Measurements from ENCODE around the gene OLFM3.

Gene OLFM3

GRCh38 chr1:101847626-101848025 lies 149.1 kb downstream of the OLFM3 start:
- DNase-seq (ENCODE audit: low read depth): no peak

- no peak for DNase-seq (ENCODE audit: low read depth)
These were observed 149.9 kb downstream of the OLFM3 start for GRCh38 chr1:101846820-101847219.

GRCh38 chr1:101843160-101843559 lies 153.6 kb downstream of the OLFM3 start:
- no peak for DNase-seq (ENCODE audit: low read depth)

- DNase-seq (ENCODE audit: low read depth): no peak
These were observed 154.9 kb downstream of the OLFM3 start for GRCh38 chr1:101841824-101842223.

DNA sequence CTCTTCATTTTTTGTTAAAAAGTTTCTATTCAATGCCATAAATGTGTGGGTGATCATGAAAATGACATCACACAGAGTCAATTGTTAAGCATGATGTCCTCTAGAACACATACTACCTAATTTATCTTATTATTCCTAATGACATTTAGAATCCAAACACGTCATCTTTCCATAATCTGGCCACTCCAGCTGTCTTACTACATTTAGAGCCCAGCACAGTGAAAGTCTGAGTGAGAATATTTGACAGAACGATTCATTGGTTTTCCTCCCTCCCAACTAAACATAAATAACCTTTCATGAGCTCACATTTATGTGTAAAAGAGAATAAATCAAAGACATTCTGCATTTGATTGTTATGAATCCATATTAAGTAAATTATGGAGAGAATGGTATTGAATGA lies 160.7 kb downstream of the OLFM3 start:
- DNase-seq (ENCODE audit: low read depth): no peak

- DNase-seq (ENCODE audit: low read depth): no peak
These were observed 163.4 kb downstream of the OLFM3 start for GRCh38 chr1:101833312-101833711.

DNA sequence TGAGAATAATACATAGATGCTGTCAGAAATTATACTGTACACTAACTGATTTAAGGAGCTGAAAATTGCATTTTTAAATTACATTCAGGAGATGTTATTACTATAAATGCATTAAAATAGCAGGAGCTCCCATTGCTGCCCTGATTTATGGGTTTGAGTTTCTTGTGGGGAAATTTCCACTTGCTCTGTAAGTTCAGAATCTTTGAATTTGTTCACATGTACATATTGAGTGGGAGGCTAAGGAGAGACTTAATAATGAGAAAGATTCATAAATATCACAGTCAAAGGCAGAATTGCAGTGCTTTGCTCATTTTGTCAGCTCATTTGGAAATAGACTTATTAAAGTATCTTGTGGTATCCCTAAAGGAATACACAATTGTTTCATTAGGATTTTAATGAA lies 170.3 kb downstream of the OLFM3 start:
- no peak for DNase-seq (ENCODE audit: low read depth)

GRCh38 chr1:101820071-101820470 lies 176.7 kb downstream of the OLFM3 start:
- no peak for DNase-seq (ENCODE audit: low read depth)

GRCh38 chr1:101816262-101816661 lies 180.5 kb downstream of the OLFM3 start:
- no peak for DNase-seq (ENCODE audit: low read depth)

GRCh38 chr1:101798417-101798816 lies 198.3 kb downstream of the OLFM3 start:
- no peak for DNase-seq (ENCODE audit: low read depth)

GRCh38 chr1:101797722-101798121 lies 199.0 kb downstream of the OLFM3 start:
- no peak for DNase-seq (ENCODE audit: low read depth)

GRCh38 chr1:101781201-101781831 lies 215.4 kb downstream of the OLFM3 start:
- no peak for DNase-seq (ENCODE audit: low read depth)

DNA sequence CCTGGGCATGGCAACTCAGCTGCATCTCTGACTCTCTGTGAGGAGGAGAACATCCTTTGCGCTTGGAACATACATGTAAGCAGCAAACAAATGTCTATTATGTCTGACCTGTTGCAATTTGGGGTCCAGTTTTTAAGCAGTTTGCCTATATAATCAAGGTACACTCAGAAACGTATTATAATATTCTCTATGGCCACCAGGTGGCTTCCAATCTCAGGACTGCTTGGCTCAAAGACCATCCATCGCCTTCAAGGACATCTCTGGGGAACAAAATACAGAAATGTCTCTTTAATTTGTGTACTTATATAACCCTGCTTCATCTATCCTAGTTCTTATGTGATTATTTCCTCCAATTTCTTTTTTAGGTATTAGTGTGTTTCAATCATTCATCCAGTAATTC lies 227.2 kb downstream of the OLFM3 start:
- no peak for DNase-seq (ENCODE audit: low read depth)

- DNase-seq (ENCODE audit: low read depth): no peak
These were observed 238.7 kb downstream of the OLFM3 start for GRCh38 chr1:101757985-101758384.

- no peak for DNase-seq (ENCODE audit: low read depth)
These were observed 240.3 kb downstream of the OLFM3 start for GRCh38 chr1:101756411-101756810.

All from T-helper 22 cell (primary cell).